Stimulated activated CD8-positive, alpha-beta memory T cell treated with anti-CD3 and anti-CD28 coated beads, Interleukin-12 subunit alpha, Interleukin-12 subunit beta, amount 100 ng/mL, for 1 hour (primary cell): ENCODE results near the gene POPDC2.
"Not testable (repeated sequence)": the region's sequence is repeated elsewhere in the genome, so short reads cannot be mapped to it uniquely, and the experiment has no call there.

Experiments used
- DNase-seq: peaks from one replicate; pipeline ENCODE4 v3.0.0-alpha.2; 2020; ENCODE audit warnings: low read depth

The POPDC2 gene

DNA sequence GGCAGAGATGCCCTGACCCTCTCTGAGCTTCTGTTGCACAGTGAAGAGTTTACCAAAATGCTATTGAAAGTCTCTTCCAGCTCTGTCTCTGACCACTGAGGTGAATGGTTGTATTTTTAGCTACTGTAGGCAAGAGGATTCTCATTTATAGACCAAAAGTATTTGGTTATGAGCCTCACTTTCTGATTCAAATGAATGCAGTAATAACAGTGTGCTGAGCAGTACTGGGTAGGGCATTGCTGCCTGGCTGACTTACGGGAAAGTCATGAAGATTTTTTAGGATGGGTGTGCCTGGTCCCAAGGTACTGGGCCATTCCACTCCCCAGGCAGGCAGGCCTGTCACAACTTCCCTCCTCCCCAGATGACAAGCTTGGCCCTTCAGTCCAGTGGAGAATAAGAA lies 47.2 kb downstream of the POPDC2 start:
- no peak for DNase-seq

DNA sequence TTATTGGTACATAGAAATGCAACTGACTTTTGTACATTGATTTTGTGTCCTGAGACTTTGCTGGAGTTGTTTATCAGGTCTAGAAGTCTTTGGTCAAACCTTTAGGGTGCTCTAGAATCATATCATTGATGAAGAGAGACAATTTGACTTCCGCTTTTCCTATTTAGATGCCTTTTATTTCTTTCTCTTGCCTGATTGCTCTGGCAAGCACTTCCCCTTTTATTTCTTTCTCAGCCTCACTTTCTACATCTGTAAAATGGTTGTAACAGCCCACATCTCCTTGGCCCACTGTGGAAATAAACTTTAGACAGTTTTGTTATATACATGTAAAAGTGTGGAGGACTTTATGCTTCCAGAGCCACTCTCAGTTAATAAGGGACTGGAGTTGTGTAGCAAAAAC lies 48.7 kb downstream of the POPDC2 start:
- DNase-seq = no peak

DNA sequence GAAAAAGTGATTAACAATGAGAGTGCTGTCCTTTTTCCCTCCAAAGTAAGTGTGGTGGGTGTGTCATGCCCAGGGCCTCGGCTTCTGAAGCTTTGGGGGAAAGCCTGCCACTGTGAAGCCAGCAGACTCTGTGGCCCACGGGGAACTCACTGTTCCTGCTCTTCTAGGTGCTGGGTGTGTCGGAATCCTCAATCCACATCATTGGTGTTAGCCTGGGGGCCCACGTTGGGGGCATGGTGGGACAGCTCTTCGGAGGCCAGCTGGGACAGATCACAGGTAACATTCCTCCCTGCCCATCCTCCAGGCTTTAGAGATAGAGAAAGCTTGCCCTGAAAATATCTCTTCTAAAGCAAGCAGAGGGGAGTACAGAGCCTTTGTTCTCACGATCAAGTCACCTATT lies 51.1 kb downstream of the POPDC2 start:
- DNase-seq = no peak

DNA sequence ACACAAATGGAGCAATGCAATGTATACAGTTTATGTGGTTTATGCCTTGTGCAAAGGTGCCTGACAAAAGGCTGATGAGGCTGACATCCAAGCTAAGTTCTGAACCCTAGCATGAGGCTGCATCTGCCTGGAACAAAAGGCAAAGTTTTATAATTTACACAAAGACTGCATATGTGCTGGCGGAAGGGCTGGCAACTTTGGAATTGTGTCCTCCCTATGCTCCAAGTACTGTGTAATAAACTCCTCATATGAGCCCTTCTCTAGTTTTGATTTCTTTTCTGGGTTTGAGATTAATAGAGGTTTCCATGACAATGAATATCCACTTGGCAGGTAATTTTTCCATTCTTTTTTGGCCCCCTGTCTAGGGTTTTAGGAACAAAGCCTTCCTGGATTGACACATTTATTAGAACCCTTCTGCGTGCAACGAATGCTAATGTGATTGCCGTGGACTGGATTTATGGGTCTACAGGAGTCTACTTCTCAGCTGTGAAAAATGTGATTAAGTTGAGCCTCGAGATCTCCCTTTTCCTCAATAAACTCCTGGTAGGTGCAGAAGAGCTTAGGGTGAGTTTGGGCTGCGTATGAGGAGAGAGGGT lies 51.9 kb downstream of the POPDC2 start:
- no peak for DNase-seq

DNA sequence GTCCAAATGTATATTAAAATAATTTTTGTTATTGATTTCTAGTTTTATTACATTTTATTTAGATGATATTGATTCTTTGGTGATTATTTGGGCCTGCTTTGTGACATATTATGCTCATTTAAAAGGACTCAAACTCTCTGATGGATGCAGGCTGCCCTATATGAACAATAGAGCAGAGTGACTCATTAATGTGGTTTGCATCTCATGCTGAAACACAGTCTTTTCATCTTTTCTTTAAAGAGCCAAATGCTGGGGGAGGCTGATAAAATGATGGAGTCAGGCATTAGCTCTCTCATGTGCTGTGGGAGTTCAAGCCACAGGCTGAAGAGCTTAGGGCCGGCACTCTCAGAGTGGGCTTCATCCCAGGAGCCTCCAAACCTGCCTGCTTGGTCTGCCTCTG lies 55.5 kb downstream of the POPDC2 start:
- DNase-seq = no peak

DNA sequence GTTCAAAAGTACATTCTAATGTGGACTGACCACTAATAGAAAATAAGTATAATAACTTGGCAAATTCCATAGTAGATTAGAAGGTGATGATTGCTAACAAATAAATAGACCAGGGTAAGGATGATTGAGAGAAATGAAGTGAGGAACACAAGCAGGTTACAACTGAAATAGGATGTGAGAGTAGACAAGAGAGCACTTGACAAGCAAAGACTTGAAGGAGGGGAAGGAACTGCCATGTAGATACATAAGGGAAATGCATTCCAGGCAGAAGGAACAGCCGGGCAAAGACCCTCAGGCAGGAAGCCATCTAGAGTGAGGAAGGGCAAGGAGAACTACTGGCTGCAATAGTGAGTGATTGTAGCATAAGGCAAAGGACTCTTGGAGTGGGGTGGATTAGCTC lies 57.7 kb downstream of the POPDC2 start:
- DNase-seq = no peak

DNA sequence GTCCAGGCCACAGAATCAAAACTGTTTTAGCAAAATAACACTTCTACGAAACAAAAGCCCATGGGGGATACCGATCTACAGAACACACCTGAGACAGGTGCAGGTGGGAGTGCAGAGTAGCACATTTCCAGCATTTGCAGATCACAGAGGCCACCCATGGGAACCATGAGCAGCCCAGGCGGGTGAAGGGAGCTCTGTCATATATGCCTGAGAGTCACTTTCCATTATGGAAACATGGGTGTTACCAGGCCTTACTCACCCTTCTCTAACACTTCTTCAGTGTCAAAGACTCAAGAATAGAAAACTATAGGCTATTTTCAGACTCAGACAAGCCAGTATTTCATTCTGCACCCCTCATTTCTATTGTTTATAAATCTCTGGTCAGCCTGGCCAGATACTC lies 59.2 kb downstream of the POPDC2 start:
- DNase-seq = no peak

DNA sequence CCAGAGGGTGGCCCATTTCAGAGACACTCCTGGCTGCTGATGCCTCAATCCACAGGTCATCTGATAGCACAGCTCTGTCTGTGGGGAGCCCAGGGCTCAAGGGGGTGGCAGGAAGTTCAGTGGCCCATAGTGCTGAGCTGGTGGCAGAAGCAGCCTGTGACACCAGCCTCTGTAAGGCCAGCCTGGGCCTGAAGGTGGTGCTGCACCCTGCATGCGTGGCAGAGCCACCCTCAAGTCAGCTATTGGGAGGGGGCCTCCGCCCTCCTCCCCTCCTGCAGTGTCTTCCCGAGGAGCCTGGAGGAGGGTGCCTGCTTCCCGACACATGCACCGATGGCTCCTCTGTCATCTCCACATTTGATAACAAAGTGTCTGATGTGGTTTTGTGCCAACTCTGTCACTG lies 59.7 kb downstream of the POPDC2 start:
- DNase-seq = no peak

DNA sequence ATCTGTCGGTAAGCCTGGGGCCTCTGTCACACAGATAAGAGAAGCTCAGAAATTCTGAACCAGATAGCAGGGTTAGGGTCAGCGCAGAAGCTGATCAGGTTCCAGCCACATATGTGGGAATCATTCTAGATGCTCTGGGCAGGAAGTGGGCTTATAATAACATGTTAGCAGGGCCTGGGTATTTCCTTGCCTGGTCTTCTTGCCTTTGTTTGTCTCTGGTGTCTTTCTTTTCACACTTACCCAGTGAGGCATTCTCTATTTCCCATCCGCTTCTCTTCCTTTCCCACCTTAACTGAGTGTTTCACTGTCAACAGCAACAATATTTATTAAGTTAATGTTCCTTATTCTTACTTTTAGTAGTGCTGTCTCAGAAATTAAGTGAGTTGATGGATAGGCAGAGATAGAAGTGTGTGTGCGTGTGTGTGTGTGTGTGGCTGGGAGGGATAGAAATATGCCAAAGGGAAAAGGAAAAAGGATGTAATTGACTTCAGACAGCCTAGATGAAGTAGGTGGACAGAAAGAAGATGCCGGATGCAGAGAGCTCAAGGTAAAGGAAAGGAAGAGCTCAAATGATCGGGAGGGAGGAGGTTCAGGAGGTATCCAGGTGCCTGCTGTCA lies 60.7 kb downstream of the POPDC2 start:
- no peak for DNase-seq

DNA sequence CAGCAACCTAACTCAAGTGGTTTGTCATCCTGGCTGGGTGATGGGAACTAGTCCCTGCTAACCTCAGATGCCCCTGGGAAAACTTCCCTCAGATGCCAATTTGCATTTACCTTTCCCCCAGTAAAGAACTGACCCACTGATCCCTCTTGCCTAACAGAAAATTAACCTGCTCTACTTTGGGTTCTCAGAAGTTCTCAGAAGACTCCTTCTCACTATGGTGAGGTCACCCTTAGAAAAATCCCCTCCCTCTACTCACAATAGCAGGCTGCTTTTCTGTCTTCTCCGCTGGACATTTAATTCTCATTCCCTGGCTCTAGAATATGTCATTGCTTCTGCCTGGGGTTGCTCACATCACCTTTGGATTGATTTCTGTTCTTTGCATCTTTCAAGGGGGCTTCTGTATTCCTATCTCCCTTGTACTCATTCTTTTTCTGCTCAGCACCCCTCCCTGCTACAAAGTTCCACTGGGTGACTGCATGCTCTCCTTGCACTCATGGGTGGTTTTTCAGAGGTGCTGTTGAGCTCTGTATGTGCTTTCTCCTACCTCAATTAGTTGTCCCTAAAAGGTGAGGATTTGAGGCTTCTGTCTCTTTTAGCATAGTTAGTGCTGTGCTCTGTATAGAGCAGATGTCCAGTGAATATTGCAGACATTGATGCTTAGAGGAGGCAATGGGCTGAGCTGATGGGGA lies 61.8 kb downstream of the POPDC2 start:
- DNase-seq = no peak

DNA sequence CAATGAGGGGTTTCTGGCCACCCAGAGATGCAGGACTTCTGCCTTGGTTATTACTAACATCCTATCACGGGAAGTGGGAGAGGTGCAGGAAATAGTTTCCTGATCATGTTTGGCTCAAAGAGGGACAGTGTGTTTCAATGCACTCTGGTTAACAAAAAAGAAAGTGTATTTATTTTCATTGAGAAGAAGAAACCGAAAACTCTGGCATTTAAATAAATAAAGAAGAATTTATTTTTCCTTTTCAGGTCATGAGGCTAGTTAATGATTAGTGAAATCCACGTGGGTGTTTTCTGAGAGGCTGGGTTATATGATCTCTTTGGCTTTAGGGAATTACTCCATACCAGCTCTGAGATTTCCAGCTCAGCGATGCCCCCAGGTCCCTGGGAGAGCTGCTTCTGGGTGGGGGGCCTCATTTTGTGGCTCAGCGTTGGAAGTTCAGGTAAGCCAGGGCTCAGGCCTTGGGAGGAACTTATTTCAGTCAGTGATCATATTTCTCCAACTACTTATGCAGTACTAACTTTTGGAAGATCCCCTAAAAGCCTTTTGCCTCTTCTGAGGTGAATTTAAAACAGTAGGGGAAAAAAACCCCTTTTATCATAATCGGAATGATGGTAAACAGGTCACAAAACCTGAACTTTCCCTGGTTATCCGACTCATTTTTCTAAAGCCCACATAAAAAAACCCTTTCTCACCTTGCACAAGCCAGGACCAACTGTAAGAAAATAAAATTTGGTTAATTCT lies 62.7 kb downstream of the POPDC2 start, which contains the start of gene PLA1A:
Gene PLA1A (plus strand): TSS at position 338 of the 741 bp plus-strand sequence. CDS start 29 bp downstream, at position 367.
- DNase-seq = no peak

DNA sequence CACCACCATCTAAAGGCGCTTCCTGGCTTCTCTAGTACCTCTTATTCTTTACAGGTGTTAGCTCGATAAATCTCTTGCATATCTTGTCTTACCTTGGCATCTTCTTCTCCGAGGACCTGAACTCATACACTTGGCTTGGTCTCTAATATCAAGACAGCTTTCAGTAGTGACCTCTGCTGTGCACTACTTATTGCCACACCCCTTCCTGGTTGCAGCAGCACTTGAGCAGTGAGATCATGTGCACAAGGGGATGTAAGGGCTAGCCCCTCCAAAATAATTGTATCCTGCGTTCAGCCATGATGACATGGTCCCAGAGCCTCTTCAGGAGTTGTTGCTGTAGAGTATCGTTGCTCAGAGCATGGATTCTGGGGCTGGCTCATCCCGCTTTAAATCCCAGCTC lies 64.0 kb downstream of the POPDC2 start:
- DNase-seq = no peak

DNA sequence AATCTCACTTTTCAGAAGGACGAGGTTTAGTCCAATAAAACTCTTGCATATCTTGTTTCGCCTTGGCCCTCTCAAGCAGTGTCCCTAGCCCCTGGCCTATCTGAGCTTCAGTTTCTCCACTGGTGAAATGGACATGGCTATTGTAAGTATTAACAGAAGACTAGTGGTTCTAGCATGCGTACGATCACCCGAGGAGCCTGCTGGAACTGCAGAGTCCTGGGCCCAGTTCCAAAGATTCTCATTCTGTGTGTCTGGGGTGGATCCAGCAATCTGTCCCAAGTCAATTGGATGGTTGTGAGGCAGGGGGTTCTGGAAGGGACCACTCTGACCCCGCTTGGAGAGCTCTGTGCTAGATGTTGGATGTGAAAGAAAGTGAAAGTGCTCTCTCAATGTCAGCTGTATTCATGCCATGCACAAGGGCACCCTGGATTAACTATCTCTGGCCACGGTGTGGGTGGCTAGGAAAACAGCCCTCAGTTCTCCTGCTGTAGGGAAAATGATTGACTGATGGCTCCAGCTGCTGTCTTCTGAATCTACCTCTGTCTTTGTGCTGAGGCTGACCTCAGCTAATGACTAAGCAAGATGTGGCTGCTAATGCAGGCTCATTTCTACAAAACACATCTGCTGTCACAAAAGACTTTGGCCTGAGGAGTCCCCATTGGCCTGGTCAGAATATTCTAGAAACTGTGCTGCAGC lies 64.6 kb downstream of the POPDC2 start:
- no peak for DNase-seq

DNA sequence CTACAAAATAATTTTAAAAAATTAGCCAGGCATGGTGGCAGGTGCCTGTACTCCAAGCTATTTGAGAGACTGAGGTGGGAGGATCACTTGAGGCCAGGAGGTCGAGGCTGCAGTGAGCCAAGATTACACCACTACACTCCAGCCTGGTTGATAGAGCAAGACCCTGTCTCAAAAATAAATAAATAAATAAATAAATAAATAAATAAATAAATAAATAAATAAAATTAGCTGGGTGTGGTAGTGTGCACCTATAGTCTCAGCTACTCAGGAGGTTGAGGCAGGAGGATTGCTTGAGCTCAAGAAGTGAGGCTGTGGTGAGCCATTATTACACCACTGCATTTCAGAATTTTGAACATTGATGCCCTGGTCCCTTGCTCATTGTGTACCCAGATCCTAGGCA lies 65.5 kb downstream of the POPDC2 start:
- DNase-seq = not testable (repeated sequence)

DNA sequence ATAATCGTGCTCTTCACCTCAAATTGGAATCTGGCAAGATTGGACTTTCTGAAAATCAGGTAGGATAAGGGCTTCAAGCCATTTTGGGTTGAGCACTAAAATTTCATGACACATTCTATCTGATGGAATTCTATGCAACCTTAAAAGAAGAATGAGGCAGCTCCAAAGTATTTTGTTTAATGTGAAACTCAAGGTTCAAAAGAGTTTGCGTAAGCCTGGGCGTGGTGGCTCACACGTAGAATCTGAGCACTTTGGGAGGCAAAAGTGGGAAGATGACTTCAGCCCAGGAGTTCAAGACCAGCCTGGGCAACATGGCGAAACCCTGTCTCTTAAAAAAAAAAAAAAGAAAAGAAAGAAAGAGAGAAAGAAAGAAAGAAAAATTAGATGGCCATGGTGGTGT lies 66.3 kb downstream of the POPDC2 start:
- DNase-seq = no peak

DNA sequence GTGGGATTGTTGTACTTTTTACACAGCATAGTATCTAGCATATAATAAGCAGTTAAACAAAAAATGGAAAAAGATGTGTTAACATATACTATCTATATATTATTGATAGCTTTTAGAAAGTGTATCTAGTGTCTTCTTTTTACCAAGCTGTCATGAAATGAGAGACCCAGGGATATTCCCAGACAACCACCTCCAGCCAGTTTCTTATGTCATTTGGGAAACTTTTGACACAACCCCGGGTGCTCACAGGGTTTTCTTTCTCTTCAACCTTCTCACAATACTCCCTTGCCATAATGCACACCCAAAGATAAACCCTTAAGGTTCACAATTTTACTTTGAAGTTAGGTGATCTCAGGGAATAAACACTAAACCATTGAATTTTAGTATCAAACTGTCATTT lies 67.5 kb downstream of the POPDC2 start:
- no peak for DNase-seq
